Amniotic epithelial cell (primary cell): ENCODE results near the gene TNFSF13B.
"Not testable (repeated sequence)": the region's sequence is repeated elsewhere in the genome, so short reads cannot be mapped to it uniquely, and the experiment has no call there.

Source experiments
- DNase-seq: peaks from one replicate; pipeline ENCODE4 v3.0.0-alpha.2; 2010; ENCODE audit warnings: low read depth

Gene TNFSF13B

GRCh38 chr13:108281901-108282300 is 12.4 kb downstream of the TNFSF13B start:
- DNase-seq, result peak; percentile 90

DNA sequence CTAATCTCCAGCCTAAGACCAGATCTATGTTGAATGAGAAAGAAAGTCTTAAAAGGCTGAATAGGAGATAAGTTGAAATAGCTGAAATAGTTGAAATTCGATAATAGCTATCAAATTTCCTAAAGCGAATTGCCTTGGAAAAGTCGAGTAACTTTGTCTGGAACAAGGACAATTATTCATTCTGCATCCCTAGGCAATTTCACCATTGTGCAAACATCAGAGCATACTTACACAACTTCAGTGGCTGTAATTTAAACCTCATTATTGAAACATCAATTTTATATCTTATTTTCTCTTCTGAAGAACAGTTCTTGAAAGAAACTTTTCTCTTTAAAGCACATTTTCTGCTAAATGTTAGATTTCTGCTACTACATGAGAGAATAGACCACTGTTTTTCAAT is 13.6 kb downstream of the TNFSF13B start:
- peak; percentile 50 for DNase-seq

GRCh38 chr13:108288741-108289140 is 19.2 kb downstream of the TNFSF13B start:
- no peak for DNase-seq

DNA sequence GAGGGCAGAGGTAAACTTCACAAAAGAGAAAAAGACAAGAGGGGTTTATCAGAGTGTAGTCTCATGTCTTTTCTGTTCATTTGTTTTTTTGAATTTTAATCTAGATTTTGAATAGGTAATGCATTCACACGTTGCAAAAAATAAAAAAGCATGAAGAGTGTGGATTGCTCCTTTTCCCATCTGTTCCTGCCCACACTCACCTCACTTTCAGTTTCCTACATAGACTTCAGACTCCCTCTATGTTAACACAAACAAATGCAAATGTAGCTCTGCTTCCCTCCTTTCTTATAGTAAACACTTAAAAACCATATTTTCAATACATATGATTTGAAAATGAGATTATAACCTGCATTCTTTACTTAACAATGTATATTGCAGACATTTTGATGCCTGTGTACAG is 20.3 kb downstream of the TNFSF13B start:
- DNase-seq, result no peak

DNA sequence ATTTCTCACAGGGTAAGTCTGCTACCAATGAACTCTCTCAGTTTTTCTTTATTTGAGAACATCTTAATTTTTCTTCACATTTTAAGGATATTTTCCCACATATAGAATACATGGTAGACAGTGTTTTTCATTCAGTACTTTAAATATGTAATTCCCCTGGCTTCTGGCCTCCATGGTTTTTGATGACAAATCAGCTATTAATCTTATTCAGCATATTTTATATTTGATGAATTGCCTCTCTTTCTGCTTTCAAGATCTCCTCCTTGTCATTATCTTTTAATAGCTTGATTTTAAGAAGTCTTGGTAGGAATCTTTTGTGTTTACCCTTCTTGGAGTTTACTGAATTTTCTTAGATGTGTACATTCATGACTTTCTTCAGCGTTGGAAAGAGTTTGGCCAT is 27.6 kb downstream of the TNFSF13B start:
- DNase-seq, result no peak

GRCh38 chr13:108302279-108302678 is 32.8 kb downstream of the TNFSF13B start:
- DNase-seq, result no peak

- DNase-seq, result no peak
Measured at GRCh38 chr13:108304170-108305016, 34.9 kb downstream of the TNFSF13B start.

DNA sequence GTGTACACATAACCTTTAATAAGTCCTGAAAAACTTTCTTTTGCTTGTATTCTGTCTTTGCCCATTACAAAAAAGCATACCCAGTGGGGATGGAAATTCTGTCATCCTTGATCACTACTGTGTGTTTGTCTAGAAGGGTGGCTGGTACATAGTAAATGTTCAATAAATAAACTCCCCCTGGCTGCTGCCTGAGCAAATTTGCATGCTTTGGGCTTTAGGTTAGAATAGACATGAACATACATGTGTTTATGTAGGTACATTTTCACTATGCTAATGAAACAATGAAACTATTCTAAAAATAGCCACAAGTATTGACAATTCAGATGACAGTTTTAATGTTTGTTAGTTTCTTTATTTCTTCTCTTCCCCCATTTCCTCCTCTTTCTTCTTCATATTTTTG is 36.1 kb downstream of the TNFSF13B start:
- no peak for DNase-seq

DNA sequence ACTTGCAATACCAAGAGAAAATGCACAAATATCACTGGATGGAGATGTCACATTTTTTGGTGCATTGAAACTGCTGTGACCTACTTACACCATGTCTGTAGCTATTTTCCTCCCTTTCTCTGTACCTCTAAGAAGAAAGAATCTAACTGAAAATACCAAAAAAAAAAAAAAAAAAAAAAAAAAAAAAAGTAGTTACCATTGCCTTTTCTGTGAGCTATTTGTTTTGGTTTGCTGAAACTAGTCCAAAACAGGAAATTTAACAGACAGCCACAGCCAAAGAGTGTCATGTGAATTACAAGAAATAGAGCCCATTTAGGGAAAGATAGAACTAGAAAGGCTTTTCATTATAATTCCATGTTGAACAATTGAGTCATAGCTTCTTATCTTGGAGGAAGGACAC is 37.3 kb downstream of the TNFSF13B start:
- DNase-seq, result no peak

DNA sequence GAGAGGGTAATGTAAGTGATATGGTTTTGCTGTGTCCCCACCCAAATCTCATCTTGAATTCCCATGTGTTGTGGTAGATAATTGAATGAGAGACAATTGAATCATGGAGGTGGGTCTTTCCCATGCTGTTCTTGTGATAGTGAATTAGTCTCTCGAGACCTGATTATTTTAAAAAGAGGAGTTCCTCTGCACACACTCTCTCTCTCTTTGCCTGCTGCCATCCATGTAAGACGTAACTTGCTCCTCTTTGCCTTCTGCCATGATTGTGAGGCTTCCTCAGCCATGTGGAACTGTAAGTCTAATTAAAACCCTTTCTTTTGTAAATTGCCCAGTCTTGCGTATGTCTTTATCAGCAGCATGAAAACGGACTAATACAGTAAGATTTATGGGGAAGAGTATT is 42.1 kb downstream of the TNFSF13B start:
- DNase-seq, result not testable (repeated sequence)

- DNase-seq, result no peak
Measured at GRCh38 chr13:108313382-108313781, 43.9 kb downstream of the TNFSF13B start.

GRCh38 chr13:108315273-108315672 is 45.8 kb downstream of the TNFSF13B start:
- DNase-seq, result peak; percentile 68

DNA sequence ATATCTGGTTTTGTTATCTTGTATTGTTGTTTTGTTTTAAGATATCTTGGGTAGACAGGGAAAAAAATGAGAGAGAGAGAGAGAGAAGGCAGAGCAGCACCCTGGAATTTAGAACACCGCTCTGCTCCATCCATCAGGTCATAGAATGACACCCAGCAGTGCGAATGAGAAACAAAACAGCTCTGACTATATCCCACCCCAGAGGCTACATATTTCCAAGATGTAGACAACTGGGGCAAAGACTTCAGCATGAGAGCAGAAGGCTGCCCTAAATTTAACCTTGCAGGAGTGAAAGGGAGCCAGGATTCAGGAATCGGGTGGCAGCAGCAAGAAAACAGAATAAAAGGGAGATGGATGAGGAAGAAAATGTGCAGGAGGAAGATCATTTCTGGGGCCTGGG is 46.5 kb downstream of the TNFSF13B start:
- peak; percentile 64 for DNase-seq

GRCh38 chr13:108316413-108316812 is 46.9 kb downstream of the TNFSF13B start:
- DNase-seq, result no peak

- peak; percentile 53 for DNase-seq
Measured at GRCh38 chr13:108322206-108322824, 52.8 kb downstream of the TNFSF13B start.

DNA sequence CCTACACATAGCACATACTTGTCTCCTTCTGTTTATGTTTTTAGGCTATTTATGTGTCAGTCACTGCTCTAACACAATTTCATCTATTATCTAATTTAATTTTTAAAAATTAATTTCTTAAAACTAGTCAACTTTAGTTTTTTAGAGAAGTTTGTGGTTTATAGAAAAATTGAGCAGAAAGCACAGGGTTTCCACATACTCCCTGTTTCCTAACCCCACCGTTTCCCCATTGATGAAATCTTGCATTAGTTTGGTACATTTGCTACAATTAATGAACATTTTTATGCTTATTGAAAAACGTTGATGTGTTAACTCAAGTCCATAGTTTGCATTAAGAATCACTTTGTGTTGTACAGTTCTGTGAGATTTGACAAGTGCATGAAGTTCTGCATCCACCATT is 53.5 kb downstream of the TNFSF13B start:
- no peak for DNase-seq

- no peak for DNase-seq
Measured at GRCh38 chr13:108325863-108326262, 56.3 kb downstream of the TNFSF13B start.

DNA sequence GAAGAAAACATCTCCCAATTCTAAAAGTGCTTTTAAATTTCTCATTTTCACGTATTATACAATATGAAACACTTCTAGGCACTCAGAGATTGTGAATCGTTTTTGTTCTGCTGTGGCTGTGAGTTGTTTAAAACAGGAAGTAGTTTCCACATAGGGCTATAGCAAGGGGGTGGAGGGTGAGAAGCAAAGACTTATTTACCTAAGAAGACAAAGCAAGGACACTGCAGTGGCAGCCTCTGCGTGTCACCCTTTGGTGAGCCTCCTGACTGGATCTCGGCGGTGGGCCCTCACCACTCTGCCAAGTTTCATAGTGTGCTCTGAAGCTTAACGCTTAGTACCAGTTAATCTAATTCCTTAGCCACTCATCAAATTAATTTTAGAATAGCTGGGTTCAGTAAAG is 56.8 kb downstream of the TNFSF13B start:
- no peak for DNase-seq

GRCh38 chr13:108328848-108329247 is 59.3 kb downstream of the TNFSF13B start:
- no peak for DNase-seq

DNA sequence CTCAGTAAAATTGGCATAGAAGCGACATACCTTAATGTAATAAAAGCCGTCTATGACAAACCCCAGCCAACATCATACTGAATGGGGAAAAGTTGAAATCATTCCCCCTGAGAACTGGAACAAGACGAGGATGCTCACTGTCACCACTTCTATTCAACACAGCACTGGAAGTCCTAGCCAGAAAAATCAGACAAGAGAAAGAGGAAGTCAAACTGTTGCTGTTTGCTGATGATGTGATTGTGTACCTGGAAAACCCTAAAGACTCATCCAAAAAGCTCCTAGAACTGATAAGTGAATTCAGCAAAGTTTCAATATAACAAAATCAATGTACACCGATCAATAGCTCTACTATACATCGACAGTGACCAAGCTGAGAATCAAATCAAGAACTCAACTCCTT is 63.3 kb downstream of the TNFSF13B start:
- no peak for DNase-seq

DNA sequence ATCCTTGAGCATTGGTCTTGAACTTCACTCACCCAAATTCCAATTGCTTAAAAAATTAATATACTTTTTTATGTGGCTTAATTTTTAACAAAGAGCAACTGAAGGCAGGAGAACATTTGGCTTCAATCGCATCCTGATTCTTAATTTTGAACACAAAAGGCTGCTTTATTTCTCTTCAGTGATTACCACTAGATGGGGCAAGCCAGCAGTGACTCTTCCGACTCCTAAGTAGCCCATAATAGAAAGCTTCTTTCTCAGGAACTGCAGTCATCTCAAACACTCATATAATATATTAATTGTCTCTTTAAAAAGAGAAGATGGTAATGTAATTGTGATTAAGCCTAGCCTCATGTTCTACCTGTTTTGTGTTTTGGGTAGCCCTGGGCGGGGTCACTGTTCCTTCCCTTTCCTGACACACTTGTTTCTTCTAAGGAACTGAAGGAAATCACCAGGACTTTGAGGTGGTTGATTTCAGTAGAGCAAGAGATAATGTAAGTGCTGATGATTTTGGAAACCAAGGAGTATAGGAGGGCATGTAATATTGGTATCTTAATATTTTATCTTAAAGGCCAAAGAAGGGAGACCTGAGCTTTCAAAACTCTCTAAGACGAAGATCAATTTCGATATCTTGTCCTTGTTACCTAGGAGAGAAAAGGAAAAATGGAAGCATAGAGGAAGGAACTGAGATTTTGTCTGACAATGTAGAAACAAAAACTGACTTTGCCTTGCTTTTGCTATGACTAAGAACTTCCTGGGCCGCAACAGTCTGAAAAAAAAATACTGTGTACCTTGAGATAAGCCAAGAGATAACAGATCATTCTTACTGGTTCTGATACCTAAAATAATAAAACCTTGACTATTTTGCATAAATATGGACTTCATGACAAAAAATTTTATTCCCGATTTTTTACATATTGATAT is 73.1 kb downstream of the TNFSF13B start:
- DNase-seq, result peak; percentile 56

- no peak for DNase-seq
Measured at GRCh38 chr13:108345016-108345415, 75.5 kb downstream of the TNFSF13B start.

- DNase-seq, result no peak
Measured at GRCh38 chr13:108346376-108346775, 76.9 kb downstream of the TNFSF13B start.
